ENCODE measurements around the gene PKNOX1.

PKNOX1 gene

DNA sequence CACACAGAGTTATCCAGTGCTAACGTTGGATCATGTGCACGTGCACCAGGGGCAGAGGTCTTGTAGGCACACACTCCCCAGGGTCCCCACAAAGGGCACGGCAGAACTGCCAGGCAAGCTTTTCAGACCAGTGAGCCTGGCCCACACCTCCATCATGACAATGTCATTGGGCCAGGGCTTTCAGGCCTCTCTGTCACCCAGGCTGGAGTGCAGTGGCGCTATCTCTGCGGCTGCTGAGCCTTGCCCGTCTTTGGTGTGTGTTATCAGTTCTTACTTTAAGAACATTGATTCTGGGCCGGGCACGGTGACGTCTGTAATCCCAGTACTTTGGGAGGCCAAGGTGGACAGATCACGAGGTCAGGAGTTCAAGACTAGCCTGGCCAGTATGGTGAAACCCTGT is 44.2 kb downstream of the PKNOX1 start:
- no peak for ATAC-seq
- TF ChIP-seq ZNF565 (CRISPR knock-in tag; conservative IDR thresholded peaks at IDR 0.05; ENCODE audit: low read depth): no peak
- TF ChIP-seq, protein P1, sequence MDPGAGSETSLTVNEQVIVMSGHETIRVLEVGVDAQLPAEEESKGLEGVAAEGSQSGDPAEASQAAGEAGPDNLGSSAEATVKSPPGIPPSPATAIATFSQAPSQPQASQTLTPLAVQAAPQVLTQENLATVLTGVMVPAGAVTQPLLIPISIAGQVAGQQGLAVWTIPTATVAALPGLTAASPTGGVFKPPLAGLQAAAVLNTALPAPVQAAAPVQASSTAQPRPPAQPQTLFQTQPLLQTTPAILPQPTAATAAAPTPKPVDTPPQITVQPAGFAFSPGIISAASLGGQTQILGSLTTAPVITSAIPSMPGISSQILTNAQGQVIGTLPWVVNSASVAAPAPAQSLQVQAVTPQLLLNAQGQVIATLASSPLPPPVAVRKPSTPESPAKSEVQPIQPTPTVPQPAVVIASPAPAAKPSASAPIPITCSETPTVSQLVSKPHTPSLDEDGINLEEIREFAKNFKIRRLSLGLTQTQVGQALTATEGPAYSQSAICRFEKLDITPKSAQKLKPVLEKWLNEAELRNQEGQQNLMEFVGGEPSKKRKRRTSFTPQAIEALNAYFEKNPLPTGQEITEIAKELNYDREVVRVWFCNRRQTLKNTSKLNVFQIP (CRISPR knock-in tag; IDR thresholded peaks at IDR 0.05; ENCODE audit: borderline replicate concordance, low read depth): no peak
- TF ChIP-seq ISL1 (CRISPR knock-in tag; IDR thresholded peaks at IDR 0.05): no peak

DNA sequence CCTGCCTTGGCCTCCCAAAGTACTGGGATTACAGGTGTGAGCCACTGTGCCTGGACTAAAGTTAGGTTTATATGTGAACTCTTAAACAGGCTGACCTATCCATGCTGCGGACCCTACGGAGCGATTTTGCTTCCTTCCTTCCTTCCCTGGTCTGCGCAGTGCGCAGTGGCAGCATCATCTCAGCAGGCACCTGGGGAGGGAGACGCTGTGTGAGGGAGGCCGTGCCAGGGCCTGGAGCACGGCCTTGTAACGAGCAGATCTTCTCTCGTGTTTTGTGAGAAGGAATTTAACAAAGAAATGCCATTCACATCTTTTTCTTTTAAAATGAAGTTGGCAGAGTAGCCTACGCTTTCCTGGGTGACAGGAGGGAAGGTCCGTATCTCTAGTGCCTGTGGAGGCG is 45.8 kb downstream of the PKNOX1 start:
- no peak for ATAC-seq
- TF ChIP-seq, protein P2, sequence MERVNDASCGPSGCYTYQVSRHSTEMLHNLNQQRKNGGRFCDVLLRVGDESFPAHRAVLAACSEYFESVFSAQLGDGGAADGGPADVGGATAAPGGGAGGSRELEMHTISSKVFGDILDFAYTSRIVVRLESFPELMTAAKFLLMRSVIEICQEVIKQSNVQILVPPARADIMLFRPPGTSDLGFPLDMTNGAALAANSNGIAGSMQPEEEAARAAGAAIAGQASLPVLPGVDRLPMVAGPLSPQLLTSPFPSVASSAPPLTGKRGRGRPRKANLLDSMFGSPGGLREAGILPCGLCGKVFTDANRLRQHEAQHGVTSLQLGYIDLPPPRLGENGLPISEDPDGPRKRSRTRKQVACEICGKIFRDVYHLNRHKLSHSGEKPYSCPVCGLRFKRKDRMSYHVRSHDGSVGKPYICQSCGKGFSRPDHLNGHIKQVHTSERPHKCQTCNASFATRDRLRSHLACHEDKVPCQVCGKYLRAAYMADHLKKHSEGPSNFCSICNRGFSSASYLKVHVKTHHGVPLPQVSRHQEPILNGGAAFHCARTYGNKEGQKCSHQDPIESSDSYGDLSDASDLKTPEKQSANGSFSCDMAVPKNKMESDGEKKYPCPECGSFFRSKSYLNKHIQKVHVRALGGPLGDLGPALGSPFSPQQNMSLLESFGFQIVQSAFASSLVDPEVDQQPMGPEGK (CRISPR knock-in tag; IDR thresholded peaks at IDR 0.05; ENCODE audit: borderline replicate concordance): no peak
- TF ChIP-seq ZC3H10 (CRISPR knock-in tag; IDR thresholded peaks at IDR 0.05) (no peak), RARB (CRISPR knock-in tag; IDR thresholded peaks at IDR 0.05) (no peak)
- TF ChIP-seq, protein P3, sequence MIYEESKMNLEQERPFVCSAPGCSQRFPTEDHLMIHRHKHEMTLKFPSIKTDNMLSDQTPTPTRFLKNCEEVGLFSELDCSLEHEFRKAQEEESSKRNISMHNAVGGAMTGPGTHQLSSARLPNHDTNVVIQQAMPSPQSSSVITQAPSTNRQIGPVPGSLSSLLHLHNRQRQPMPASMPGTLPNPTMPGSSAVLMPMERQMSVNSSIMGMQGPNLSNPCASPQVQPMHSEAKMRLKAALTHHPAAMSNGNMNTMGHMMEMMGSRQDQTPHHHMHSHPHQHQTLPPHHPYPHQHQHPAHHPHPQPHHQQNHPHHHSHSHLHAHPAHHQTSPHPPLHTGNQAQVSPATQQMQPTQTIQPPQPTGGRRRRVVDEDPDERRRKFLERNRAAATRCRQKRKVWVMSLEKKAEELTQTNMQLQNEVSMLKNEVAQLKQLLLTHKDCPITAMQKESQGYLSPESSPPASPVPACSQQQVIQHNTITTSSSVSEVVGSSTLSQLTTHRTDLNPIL (CRISPR knock-in tag; IDR thresholded peaks at IDR 0.05; ENCODE audit: low read depth): no peak
- TF ChIP-seq, protein P4, sequence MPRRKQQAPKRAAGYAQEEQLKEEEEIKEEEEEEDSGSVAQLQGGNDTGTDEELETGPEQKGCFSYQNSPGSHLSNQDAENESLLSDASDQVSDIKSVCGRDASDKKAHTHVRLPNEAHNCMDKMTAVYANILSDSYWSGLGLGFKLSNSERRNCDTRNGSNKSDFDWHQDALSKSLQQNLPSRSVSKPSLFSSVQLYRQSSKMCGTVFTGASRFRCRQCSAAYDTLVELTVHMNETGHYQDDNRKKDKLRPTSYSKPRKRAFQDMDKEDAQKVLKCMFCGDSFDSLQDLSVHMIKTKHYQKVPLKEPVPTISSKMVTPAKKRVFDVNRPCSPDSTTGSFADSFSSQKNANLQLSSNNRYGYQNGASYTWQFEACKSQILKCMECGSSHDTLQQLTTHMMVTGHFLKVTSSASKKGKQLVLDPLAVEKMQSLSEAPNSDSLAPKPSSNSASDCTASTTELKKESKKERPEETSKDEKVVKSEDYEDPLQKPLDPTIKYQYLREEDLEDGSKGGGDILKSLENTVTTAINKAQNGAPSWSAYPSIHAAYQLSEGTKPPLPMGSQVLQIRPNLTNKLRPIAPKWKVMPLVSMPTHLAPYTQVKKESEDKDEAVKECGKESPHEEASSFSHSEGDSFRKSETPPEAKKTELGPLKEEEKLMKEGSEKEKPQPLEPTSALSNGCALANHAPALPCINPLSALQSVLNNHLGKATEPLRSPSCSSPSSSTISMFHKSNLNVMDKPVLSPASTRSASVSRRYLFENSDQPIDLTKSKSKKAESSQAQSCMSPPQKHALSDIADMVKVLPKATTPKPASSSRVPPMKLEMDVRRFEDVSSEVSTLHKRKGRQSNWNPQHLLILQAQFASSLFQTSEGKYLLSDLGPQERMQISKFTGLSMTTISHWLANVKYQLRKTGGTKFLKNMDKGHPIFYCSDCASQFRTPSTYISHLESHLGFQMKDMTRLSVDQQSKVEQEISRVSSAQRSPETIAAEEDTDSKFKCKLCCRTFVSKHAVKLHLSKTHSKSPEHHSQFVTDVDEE (CRISPR knock-in tag; IDR thresholded peaks at IDR 0.05): no peak

DNA sequence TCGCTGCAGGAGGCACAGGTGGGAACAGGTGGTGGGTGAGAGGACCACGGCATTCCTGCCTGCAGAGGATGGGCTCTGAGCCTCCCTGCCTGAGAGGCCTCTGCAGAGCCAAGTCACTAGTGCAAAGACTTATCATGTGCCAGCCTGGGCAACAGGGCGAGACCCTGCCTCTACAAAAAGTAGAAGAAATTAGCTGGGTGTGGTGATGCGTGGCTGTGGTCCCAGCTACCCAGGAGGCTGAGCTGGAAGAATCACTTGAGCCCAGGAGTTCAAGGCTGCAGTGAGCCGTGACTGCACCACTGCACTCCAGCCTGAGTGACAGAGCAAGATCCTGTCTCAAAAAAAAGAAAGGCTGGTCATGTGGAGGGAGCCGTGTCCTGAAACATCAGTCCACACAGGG is 46.4 kb downstream of the PKNOX1 start:
- ATAC-seq: no peak
- TF ChIP-seq ZFP3 (CRISPR knock-in tag; IDR thresholded peaks at IDR 0.05): no peak
- TF ChIP-seq ARNTL (CRISPR knock-in tag; IDR thresholded peaks at IDR 0.05; ENCODE audit: borderline replicate concordance, low read depth): no peak
- TF ChIP-seq SNAI2 (CRISPR knock-in tag; IDR thresholded peaks at IDR 0.05): no peak
- TF ChIP-seq PPARA (CRISPR knock-in tag; IDR thresholded peaks at IDR 0.05; ENCODE audit: borderline replicate concordance): no peak
- no peak for TF ChIP-seq ZFP30 (CRISPR knock-in tag; IDR thresholded peaks at IDR 0.05)
- no peak for TF ChIP-seq ZC3H10 (CRISPR knock-in tag; IDR thresholded peaks at IDR 0.05)
- TF ChIP-seq, protein P3 (CRISPR knock-in tag; IDR thresholded peaks at IDR 0.05; ENCODE audit: low read depth): no peak

DNA sequence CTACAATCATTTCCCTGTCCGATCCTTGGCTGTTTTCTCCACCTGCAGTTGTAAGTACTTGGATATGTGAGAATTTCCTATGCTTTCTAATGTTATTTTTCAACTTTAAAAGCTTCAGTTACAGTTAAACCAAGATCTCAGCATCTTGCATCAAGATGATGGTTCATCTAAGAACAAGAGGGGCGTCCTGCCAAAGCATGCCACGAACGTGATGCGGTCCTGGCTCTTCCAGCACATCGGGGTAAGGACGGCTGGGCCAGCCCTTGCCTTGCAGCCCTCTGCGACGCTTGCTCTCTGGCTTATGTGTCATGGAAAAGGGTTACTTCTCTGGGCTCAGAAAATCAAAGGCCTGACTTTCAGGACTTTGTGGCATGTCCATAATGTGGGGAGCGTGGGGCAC is 46.8 kb downstream of the PKNOX1 start:
- TF ChIP-seq ZC3H10 (CRISPR knock-in tag; IDR thresholded peaks at IDR 0.05) (no peak), TOX (CRISPR knock-in tag; IDR thresholded peaks at IDR 0.05; ENCODE audit: borderline replicate concordance) (no peak), TCF4 (CRISPR knock-in tag; IDR thresholded peaks at IDR 0.05; ENCODE audit: borderline replicate concordance) (no peak), BACH2 (CRISPR knock-in tag; IDR thresholded peaks at IDR 0.05; ENCODE audit: borderline replicate concordance) (no peak)
- no peak for ATAC-seq

DNA sequence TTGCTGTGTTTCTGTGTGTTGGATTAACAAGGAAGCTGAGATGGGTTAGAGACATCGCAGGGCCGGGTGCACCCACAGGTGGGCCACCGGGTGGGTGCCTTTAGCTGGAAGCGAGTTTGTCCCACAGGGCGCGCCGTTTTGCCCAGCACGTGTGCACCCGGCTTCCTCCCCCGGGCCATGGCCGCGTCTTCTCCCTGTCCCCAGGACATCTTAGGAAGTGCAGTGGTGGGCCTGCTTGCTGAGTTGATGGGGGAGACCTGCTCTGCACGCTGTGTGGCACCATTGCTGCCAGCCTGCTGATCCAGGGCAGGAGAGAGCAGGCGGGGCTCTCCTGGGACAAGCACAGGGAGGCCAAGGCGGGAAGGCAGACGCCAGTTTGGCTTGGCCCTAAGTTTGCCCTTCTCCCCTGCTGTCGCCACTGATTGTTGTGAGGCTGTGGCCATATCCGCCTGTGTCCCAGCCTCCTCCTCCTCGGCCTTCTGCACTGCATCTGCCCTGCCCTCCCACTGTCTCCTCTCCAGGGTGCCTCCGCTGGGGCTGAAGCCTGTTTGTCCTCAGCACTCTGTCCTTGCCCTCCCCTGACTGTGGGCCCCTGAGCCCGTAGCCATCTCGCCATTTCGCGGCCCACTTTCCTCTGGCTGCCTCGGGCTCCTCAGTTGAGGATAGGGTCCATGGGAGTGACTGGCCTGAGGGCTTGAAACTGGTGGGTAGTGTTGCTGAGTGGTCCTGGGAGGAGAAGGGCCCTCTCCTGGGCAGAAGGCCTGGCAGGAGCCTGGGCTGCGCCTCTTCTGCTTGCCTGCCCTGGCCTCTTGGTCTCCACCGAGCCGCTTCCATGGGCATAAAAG is 47.6 kb downstream of the PKNOX1 start:
- ATAC-seq: no peak
- TF ChIP-seq ESRRG (CRISPR knock-in tag; IDR thresholded peaks at IDR 0.05) (no peak), OSR1 (CRISPR knock-in tag; IDR thresholded peaks at IDR 0.05) (no peak), ZC3H10 (CRISPR knock-in tag; IDR thresholded peaks at IDR 0.05) (no peak), ZNF70 (CRISPR knock-in tag; IDR thresholded peaks at IDR 0.05) (no peak), RARB (CRISPR knock-in tag; IDR thresholded peaks at IDR 0.05) (no peak), ARNTL (CRISPR knock-in tag; IDR thresholded peaks at IDR 0.05; ENCODE audit: borderline replicate concordance, low read depth) (no peak), ZNF8 (CRISPR knock-in tag; IDR thresholded peaks at IDR 0.05) (no peak), TCF4 (CRISPR knock-in tag; IDR thresholded peaks at IDR 0.05; ENCODE audit: borderline replicate concordance) (no peak), GLIS3 (CRISPR knock-in tag; IDR thresholded peaks at IDR 0.05) (no peak), ZNF565 (CRISPR knock-in tag; conservative IDR thresholded peaks at IDR 0.05; ENCODE audit: low read depth) (no peak)
- TF ChIP-seq, protein P2 (CRISPR knock-in tag; IDR thresholded peaks at IDR 0.05; ENCODE audit: borderline replicate concordance): no peak
